MCF 10A (cell line): ENCODE measurements around the gene ACAT1. TPM values are rescaled to one million over a fixed set of nuclear protein-coding genes. Genes with fewer than 3 reads are reported as not detected.

Experiments used
- Bru-seq: library from RNA; stranded (reverse); fragments of 400-500 nt; gene quantifications from one replicate; lab custom pipeline; 2021; lab: Mats Ljungman, UMichigan
- BruChase-seq, 2 experiments: library from RNA; stranded (reverse); fragments of 400-500 nt; gene quantifications; one replicate each; lab custom pipeline; 2021; lab: Mats Ljungman, UMichigan
- BruUV-seq: library from RNA; stranded (reverse); fragments of 400-500 nt; replicated peaks from 2 replicates; lab custom pipeline; 2021; lab: Mats Ljungman, UMichigan
- CTCF ChIA-PET: fragments of 300-600 bp; sonication (Branson Sonifier 250); formaldehyde crosslinking; extraction: SDS; loops from one replicate; lab custom pipeline; 2021; ENCODE audit warnings: antibody characterized with exemption, inconsistent platforms; lab: Yijun Ruan, JAX
- POLR2A ChIA-PET: fragments of 300-600, 350-650 bp; sonication (Branson Sonifier 250); formaldehyde crosslinking; extraction: SDS; loops from one replicate; lab custom pipeline; 2020; ENCODE audit warnings: antibody characterized with exemption, inconsistent platforms; lab: Yijun Ruan, JAX
- DNase-seq: peaks from one replicate; pipeline ENCODE4 v3.0.0-alpha.2; 2018; ENCODE audit not compliant: unreplicated experiment
- H3K27ac Mint-ChIP-seq: one replicate; pipeline ENCODE4 v1.8.0; 2022; ENCODE audit warnings: mild to moderate bottlenecking, low read depth, mixed read lengths; ENCODE audit not compliant: unreplicated experiment
- H3K27me3 Mint-ChIP-seq: one replicate; pipeline ENCODE4 v1.8.0; 2022; ENCODE audit warnings: mixed read lengths; ENCODE audit not compliant: insufficient read depth, unreplicated experiment
- H3K36me3 Mint-ChIP-seq: one replicate; pipeline ENCODE4 v1.8.0; 2022; ENCODE audit warnings: mild to moderate bottlenecking, moderate library complexity, mixed read lengths; ENCODE audit not compliant: insufficient read depth, unreplicated experiment
- H3K4me1 Mint-ChIP-seq: one replicate; pipeline ENCODE4 v1.8.0; 2022; ENCODE audit warnings: mixed read lengths; ENCODE audit not compliant: insufficient read depth, unreplicated experiment
- H3K4me3 Mint-ChIP-seq: one replicate; pipeline ENCODE4 v1.8.0; 2022; ENCODE audit warnings: mild to moderate bottlenecking, moderate library complexity, mixed read lengths; ENCODE audit not compliant: unreplicated experiment
- H3K9me3 Mint-ChIP-seq: one replicate; pipeline ENCODE4 v1.8.0; 2022; ENCODE audit warnings: mixed read lengths; ENCODE audit not compliant: unreplicated experiment
- intact Hi-C: fragments of 100-400 bp; cut with micrococcal nuclease; formaldehyde crosslinking; loops from 2 replicates; pipeline ENCODE4 v1.14.1; 2022
- long read RNA-seq: library from polyadenylated mRNA; stranded (forward); transcript quantifications from one replicate; pipeline ENCODE4 v2.0.0, GENCODE V29; 2022
- total RNA-seq: library from RNA; stranded (reverse); gene quantifications from 2 replicates; pipeline ENCODE4 v1.2.3, GENCODE V29; 2022
- TF ChIP-seq, protein P1 (sequence below): fragments of 200-600 bp; IDR thresholded peaks from one replicate; pipeline ENCODE4 v1.8.0; 2022; ENCODE audit warnings: antibody characterized with exemption, mild to moderate bottlenecking; ENCODE audit not compliant: unreplicated experiment

Gene ACAT1
- total RNA-seq: 75.5 and 86.8 TPM in 2 replicates
- Bru-seq, nascent RNA: percentile 77 among the genes with signal in this experiment
- percentile 84 among the genes with signal in this experiment for BruChase-seq, experiment 1, labeled RNA remaining after a 6-hour chase
- percentile 76 among the genes with signal in this experiment for BruChase-seq, experiment 2, labeled RNA remaining after a 2-hour chase
- long read RNA-seq, transcript ACAT1-201 (12 exons, 1,761 nt): major isoform, 314 of 354 reads
- long read RNA-seq, partial matches to known transcripts: 9 of 354 reads
- long read RNA-seq, other reads (novel, unspliced or antisense): 31 of 354 reads

DNA sequence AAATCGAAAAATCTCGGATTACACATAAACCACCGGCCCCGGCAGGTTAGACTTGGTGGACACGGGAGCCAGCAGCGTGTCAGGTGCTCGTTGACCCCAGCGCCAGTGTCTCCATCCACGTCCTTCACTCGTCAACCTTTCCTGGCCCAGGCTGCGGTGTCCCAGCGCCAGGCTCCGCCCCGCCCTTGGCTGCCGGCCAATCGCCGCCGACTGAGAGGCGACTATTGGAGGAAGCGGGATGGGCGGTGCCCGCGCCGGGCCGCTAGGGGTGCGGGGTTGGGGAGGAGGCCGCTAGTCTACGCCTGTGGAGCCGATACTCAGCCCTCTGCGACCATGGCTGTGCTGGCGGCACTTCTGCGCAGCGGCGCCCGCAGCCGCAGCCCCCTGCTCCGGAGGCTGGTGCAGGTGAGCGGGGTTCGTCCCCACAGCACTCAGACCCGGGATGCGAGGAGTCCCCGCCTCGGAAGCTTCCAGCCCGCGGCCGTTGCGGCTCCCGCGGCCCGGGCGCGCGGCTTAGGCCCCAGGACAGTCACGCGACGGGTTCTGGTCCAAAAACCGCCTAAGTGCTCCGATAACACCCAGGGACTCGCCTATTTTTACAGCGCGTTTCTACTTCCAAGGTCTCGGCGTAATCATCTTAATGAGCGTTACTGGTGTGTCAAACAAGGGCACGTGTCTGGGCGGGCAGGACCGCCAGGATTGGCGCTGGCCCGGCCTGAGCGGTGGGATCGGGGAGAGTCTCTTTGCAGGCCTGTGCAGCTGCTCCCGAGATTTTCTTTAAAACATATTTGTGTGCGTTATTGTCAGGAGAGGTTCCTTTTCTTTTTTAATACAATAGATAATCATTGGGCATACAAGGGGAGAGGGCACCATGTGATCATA, at the start of gene ACAT1:
Gene ACAT1 (plus strand): TSS at position 294 of the 882 bp plus-strand sequence. CDS start 40 bp downstream, at position 334.
- intact Hi-C loops: loop anchor here (2.0 kb wide), 2 partner anchors 101 to 527 kb away; partner anchors contain the start of genes ATM and NPAT
- BruUV-seq: no TSS peak
- peak within 1 kb of the TSS; percentile 83 for H3K4me3 Mint-ChIP-seq
- no peaks in the 10 kb centered on the region for H3K27me3 Mint-ChIP-seq
- H3K9me3 Mint-ChIP-seq: no peaks in the 10 kb centered on the region
- TF ChIP-seq, protein P1, sequence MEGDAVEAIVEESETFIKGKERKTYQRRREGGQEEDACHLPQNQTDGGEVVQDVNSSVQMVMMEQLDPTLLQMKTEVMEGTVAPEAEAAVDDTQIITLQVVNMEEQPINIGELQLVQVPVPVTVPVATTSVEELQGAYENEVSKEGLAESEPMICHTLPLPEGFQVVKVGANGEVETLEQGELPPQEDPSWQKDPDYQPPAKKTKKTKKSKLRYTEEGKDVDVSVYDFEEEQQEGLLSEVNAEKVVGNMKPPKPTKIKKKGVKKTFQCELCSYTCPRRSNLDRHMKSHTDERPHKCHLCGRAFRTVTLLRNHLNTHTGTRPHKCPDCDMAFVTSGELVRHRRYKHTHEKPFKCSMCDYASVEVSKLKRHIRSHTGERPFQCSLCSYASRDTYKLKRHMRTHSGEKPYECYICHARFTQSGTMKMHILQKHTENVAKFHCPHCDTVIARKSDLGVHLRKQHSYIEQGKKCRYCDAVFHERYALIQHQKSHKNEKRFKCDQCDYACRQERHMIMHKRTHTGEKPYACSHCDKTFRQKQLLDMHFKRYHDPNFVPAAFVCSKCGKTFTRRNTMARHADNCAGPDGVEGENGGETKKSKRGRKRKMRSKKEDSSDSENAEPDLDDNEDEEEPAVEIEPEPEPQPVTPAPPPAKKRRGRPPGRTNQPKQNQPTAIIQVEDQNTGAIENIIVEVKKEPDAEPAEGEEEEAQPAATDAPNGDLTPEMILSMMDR: peak; percentile 7
- CTCF ChIA-PET: interaction anchor here (0.7 kb wide), 2 partner anchors 23 to 529 kb away, joined by 3 to 4 read pairs; no protein-coding TSS in a partner anchor
- DNase-seq: peak; percentile 95
- peaks cover 22% of the 10 kb centered on the region for H3K36me3 Mint-ChIP-seq
- peak within 1 kb of the TSS; percentile 91 for H3K27ac Mint-ChIP-seq
- POLR2A ChIA-PET: interaction anchor here (0.6 to 3.2 kb wide), 15 partner anchors 8 to 489 kb away, joined by 3 to 22 read pairs (median 3); partner anchors contain the start of genes ATM, CUL5 and NPAT
- peaks cover 38% of the 10 kb centered on the region for H3K4me1 Mint-ChIP-seq

DNA sequence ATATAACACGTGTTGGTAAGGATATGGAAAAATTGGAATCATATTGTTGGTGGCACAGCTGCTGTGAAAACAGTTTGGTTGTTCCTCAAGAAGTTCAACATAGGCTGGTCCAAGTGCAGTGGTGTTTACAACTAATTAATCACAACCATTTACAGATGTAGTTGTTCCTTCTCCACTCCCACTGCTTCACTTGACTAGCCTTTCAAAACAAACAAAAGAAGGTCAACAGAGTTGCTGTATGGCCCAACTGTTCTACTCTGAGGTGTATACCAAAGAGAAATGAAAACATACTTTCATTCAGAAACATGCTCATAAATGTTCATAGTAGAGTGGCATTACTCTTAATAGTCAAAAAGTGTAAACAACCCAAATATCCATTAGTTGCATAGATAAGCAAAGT, 36.6 kb upstream of the ACAT1 start:
- CTCF ChIA-PET: no interaction called here
- BruUV-seq: no TSS peak

DNA sequence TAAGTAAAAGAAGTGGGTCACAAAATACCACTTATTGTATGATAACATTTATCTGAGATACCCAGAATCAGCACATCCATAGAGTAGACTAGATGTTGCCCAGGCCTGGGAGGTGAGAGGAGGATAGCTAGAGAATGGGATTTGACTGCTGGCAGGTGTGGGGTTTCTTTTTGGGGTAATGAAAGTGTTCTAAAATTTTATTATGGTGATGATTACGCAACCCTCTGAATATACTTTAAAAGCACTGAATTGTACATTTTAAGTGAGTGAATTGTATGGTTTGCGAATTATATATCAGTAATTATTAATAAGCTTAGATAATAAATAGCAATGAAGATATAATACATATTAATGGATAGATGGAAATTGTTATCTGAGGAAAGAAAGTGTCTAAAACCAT, 35.7 kb upstream of the ACAT1 start:
- TF ChIP-seq, protein P1: no peak
- POLR2A ChIA-PET: no interaction called here
- no TSS peak for BruUV-seq
- Mint-ChIP-seq H3K4me1 (no peaks in the 10 kb centered on the region), H3K36me3 (peaks cover 64% of the 10 kb centered on the region), H3K27ac (no peak overlapping the region), H3K9me3 (no peaks in the 10 kb centered on the region), H3K4me3 (no peak overlapping the region), H3K27me3 (no peaks in the 10 kb centered on the region)
- DNase-seq: no peak
- CTCF ChIA-PET: interaction anchor here (0.5 kb wide), 1 partner anchor 1605 kb away, joined by 3 read pairs; no protein-coding TSS in a partner anchor
- intact Hi-C loops: no loop called here

More for the DNA sequence above, 36.6 kb upstream of the ACAT1 start:
- Mint-ChIP-seq H3K9me3 (no peaks in the 10 kb centered on the region), H3K27me3 (no peaks in the 10 kb centered on the region), H3K4me1 (no peaks in the 10 kb centered on the region), H3K36me3 (peaks cover 70% of the 10 kb centered on the region), H3K4me3 (no peak overlapping the region), H3K27ac (no peak overlapping the region)
- DNase-seq: no peak
- TF ChIP-seq, protein P1: no peak
- intact Hi-C loops: no loop called here
- POLR2A ChIA-PET: no interaction called here
